Smooth muscle cell (in vitro differentiated cells): Measurements from ENCODE around the gene CA10. TPM values are rescaled to one million over a fixed set of nuclear protein-coding genes. Genes with fewer than 3 reads are reported as not detected.

Source experiments
- DNase-seq: peaks from one replicate; lab custom pipeline; 2025; ENCODE audit not compliant: unreplicated experiment; lab: John Stamatoyannopoulos, UW
- H2AFZ ChIP-seq: fragments of 200-600 bp; sonication (generic); 2 replicates; pipeline ENCODE4 v1.6.0; 2016; ENCODE audit warnings: antibody characterized with exemption, low read depth, mild to moderate bottlenecking
- H3F3A ChIP-seq: fragments of 200-600 bp; sonication (generic); 2 replicates; pipeline ENCODE4 v1.6.0; 2017; ENCODE audit warnings: antibody characterized with exemption, low read depth
- H3K27ac ChIP-seq: fragments of 200-600 bp; sonication (generic); 2 replicates; pipeline ENCODE4 v1.5.1; 2016; ENCODE audit warnings: low read depth, mild to moderate bottlenecking
- H3K27me3 ChIP-seq: fragments of 200-600 bp; sonication (generic); 2 replicates; pipeline ENCODE4 v1.6.1; 2016; ENCODE audit warnings: low read depth, mild to moderate bottlenecking
- H3K36me3 ChIP-seq: fragments of 200-600 bp; sonication (generic); 2 replicates; pipeline ENCODE4 v1.5.1; 2016; ENCODE audit warnings: low read depth
- H3K4me1 ChIP-seq: fragments of 200-600 bp; sonication (generic); 2 replicates; pipeline ENCODE4 v1.5.1; 2016; ENCODE audit warnings: low read depth
- H3K4me2 ChIP-seq: fragments of 200-600 bp; sonication (generic); 2 replicates; pipeline ENCODE4 v1.6.0; 2016; ENCODE audit warnings: mild to moderate bottlenecking
- H3K4me3 ChIP-seq: fragments of 200-600 bp; sonication (generic); 2 replicates; pipeline ENCODE4 v1.5.1; 2016; ENCODE audit warnings: mild to moderate bottlenecking
- H3K79me2 ChIP-seq: fragments of 200-600 bp; sonication (generic); 2 replicates; pipeline ENCODE4 v1.6.0; 2016; ENCODE audit warnings: low read depth, mild to moderate bottlenecking
- H3K9ac ChIP-seq: fragments of 200-600 bp; sonication (generic); 2 replicates; pipeline ENCODE4 v1.6.0; 2016; ENCODE audit warnings: low read depth
- H3K9me3 ChIP-seq: fragments of 200-600 bp; sonication (generic); replicated peaks from 2 replicates; pipeline ENCODE4 v1.5.1; 2016; ENCODE audit warnings: low read depth
- H4K20me1 ChIP-seq: fragments of 200-600 bp; sonication (generic); 2 replicates; pipeline ENCODE4 v1.6.0; 2016; ENCODE audit warnings: low read depth
- WGBS: methylation state at CpG from one replicate; pipeline ENCODE4 v1.1.7; 2016; ENCODE audit warnings: low lambda C conversion rate; 5-methylcytosine and 5-hydroxymethylcytosine counted together
- polyA plus RNA-seq: library from polyadenylated mRNA; unstranded; fragments of >200 nt; fragmentation: Nextera tagmentation; extraction: Ambion mirVana; gene quantifications from 2 replicates; pipeline ENCODE4 v1.2.1, GENCODE V29; 2016
- total RNA-seq: library from RNA; depleted of rRNA; stranded (reverse); fragments of >200 nt; gene quantifications from 2 replicates; pipeline ENCODE4 v1.2.3, GENCODE V29; 2014
- TF ChIP-seq, protein P1 (sequence below): fragments of 200-600 bp; sonication (generic); IDR thresholded peaks from 2 replicates; pipeline ENCODE4 v1.5.1; 2017; ENCODE audit warnings: borderline replicate concordance, mild to moderate bottlenecking, antibody characterized with exemption; ENCODE audit not compliant: insufficient read depth, poor library complexity, severe bottlenecking

Gene CA10
- total and polyA plus RNA-seq, 2 experiments from 2014 or later, result 0.54 TPM; not detected in 1

GRCh38 chr17:52154466-52154865, 4.0 kb downstream of the CA10 start:
- no peak for DNase-seq
- TF ChIP-seq, protein P1, sequence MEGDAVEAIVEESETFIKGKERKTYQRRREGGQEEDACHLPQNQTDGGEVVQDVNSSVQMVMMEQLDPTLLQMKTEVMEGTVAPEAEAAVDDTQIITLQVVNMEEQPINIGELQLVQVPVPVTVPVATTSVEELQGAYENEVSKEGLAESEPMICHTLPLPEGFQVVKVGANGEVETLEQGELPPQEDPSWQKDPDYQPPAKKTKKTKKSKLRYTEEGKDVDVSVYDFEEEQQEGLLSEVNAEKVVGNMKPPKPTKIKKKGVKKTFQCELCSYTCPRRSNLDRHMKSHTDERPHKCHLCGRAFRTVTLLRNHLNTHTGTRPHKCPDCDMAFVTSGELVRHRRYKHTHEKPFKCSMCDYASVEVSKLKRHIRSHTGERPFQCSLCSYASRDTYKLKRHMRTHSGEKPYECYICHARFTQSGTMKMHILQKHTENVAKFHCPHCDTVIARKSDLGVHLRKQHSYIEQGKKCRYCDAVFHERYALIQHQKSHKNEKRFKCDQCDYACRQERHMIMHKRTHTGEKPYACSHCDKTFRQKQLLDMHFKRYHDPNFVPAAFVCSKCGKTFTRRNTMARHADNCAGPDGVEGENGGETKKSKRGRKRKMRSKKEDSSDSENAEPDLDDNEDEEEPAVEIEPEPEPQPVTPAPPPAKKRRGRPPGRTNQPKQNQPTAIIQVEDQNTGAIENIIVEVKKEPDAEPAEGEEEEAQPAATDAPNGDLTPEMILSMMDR, result no peak
- 40% methylated on average over 4 of the region's 4 CpGs for WGBS
- no peaks in the 10 kb centered on the region for H4K20me1 ChIP-seq
- H3K9me3 ChIP-seq, result no peaks in the 10 kb centered on the region
- peaks cover 48% of the 10 kb centered on the region for H3K27me3 ChIP-seq
- no peak overlapping the region for H3K4me3 ChIP-seq
- no peak overlapping the region for H3K27ac ChIP-seq
- H3K36me3 ChIP-seq, result no peaks in the 10 kb centered on the region
- no peak overlapping the region for H3K9ac ChIP-seq
- H3K4me2 ChIP-seq, result peak overlapping the region; percentile 25
- H3K79me2 ChIP-seq, result no peaks in the 10 kb centered on the region
- H2AFZ ChIP-seq, result no peak overlapping the region
- peaks cover 6% of the 10 kb centered on the region for H3F3A ChIP-seq
- H3K4me1 ChIP-seq, result no peaks in the 10 kb centered on the region

DNA sequence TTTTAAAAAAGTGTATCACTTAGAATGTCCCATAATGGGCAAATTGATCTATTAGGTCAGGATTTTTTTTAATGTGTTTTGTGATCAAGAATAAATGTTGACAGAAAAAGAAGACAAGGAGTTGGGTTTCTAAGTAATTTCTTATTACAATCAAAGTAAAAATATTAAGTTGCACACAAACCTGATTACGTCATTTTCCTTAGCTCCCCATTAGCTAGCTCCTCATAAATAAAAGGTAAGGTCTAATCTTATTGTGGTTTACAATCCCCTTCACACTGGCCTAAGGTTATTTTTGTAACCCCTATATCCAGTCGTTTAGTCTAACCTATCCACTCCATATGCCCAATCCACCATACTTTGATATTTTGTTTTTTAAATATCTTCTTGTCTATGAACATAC, 7.6 kb downstream of the CA10 start:
- no peak overlapping the region for H2AFZ ChIP-seq
- peaks cover 14% of the 10 kb centered on the region for H3F3A ChIP-seq
- no peaks in the 10 kb centered on the region for H3K4me1 ChIP-seq
- TF ChIP-seq, protein P1, result no peak
- peaks cover 13% of the 10 kb centered on the region for H3K27me3 ChIP-seq
- H3K79me2 ChIP-seq, result no peaks in the 10 kb centered on the region
- H3K4me3 ChIP-seq, result no peak overlapping the region
- no peak overlapping the region for H3K9ac ChIP-seq
- no peaks in the 10 kb centered on the region for H3K9me3 ChIP-seq
- H3K4me2 ChIP-seq, result no peak overlapping the region
- H3K36me3 ChIP-seq, result no peaks in the 10 kb centered on the region
- H4K20me1 ChIP-seq, result no peaks in the 10 kb centered on the region
- WGBS, result 93% methylated on average over 2 of the region's 2 CpGs
- no peak for DNase-seq
- H3K27ac ChIP-seq, result no peak overlapping the region

DNA sequence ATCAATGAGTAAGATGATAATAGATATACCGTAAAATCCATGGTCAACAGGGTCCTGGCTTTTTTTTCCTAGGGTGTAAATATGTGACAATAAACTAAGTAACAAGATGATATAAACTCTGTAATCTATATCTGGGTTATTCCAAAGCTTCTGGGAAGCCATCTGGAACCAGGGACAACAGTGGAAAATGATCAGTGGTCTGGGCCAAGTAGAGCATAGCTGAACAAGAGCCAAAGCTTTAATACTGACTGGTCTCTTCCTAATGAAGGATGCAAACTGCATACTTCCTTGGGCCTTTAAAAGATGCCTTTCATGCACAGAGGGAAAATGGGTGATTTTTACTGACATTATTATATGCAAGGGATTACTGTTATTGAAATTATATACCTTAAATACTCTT, 8.9 kb downstream of the CA10 start:
- Histone ChIP-seq H4K20me1 (no peaks in the 10 kb centered on the region), H3K9me3 (no peaks in the 10 kb centered on the region), H3K9ac (no peak overlapping the region), H3K4me1 (peaks cover 11% of the 10 kb centered on the region), H3K27me3 (peaks cover 7% of the 10 kb centered on the region), H2AFZ (no peak overlapping the region), H3K36me3 (no peaks in the 10 kb centered on the region), H3F3A (peaks cover 9% of the 10 kb centered on the region), H3K4me3 (no peak overlapping the region), H3K79me2 (no peaks in the 10 kb centered on the region), H3K27ac (no peak overlapping the region), H3K4me2 (no peak overlapping the region)
- WGBS, result 61% methylated on average over 1 of the region's 1 CpG
- DNase-seq, result no peak
- TF ChIP-seq, protein P1, result no peak

- Histone ChIP-seq H3K27ac (no peak overlapping the region), H3K27me3 (peaks cover 2% of the 10 kb centered on the region), H3F3A (peaks cover 8% of the 10 kb centered on the region), H3K36me3 (no peaks in the 10 kb centered on the region), H3K9me3 (no peaks in the 10 kb centered on the region), H3K9ac (no peak overlapping the region), H3K4me2 (no peak overlapping the region), H3K4me3 (no peak overlapping the region), H2AFZ (no peak overlapping the region), H3K4me1 (peaks cover 16% of the 10 kb centered on the region), H3K79me2 (no peaks in the 10 kb centered on the region), H4K20me1 (no peaks in the 10 kb centered on the region)
- WGBS, result 50% methylated on average over 1 of the region's 1 CpG
- DNase-seq, result no peak
- TF ChIP-seq, protein P1, result no peak
Observed at GRCh38 chr17:52148969-52149351, 9.6 kb downstream of the CA10 start.
